SU-DHL-6 (cell line): Measurements from ENCODE around the gene PDPK1.
"Not testable (repeated sequence)": the region's sequence is repeated elsewhere in the genome, so short reads cannot be mapped to it uniquely, and the experiment has no call there.

Source experiments
- CTCF ChIP-seq: fragments of 200-600 bp; sonication (generic); IDR thresholded peaks from one replicate; pipeline ENCODE4 v1.5.1; 2017; ENCODE audit warnings: antibody characterized with exemption, mild to moderate bottlenecking, low read length, moderate library complexity; ENCODE audit not compliant: insufficient read depth, poor library complexity, severe bottlenecking
- EZH2phosphoT487 ChIP-seq: fragments of 200-600 bp; sonication (generic), shearing (Covaris generic); conservative IDR thresholded peaks from 2 replicates; pipeline ENCODE4 v1.6.1; 2018; ENCODE audit warnings: mild to moderate bottlenecking, antibody characterized with exemption, low read length, moderate library complexity, mixed read lengths

GRCh38 chr16:2554709-2555425 lies 17.0 kb downstream of the PDPK1 start:
- not testable (repeated sequence) for TF ChIP-seq CTCF, EZH2phosphoT487
